H1 (cell line): ENCODE measurements around the gene MCM6. TPM values are rescaled to one million over a fixed set of nuclear protein-coding genes. Genes with fewer than 3 reads are reported as not detected.

Source experiments
- CTCF ChIA-PET: fragments of 300-600 bp; sonication (Branson Sonifier 250); formaldehyde crosslinking; loops from one replicate; lab custom pipeline; 2021; ENCODE audit not compliant: partially characterized antibody; lab: Charles Lee
- POLR2A ChIA-PET: fragments of 300-600 bp; sonication (Branson Sonifier 250); formaldehyde crosslinking; loops from one replicate; lab custom pipeline; 2021; ENCODE audit warnings: inconsistent platforms; ENCODE audit not compliant: partially characterized antibody; lab: Charles Lee
- DNase-seq, 2 experiments: peaks; one replicate each; pipeline versions ENCODE4 v3.0.0 to v3.0.0-alpha.2; 2010 to 2022; ENCODE audit warnings: low spot score in 2 of 2, low read depth in 1 of 2, mixed read lengths in 1 of 2
- FAIRE-seq: peaks from 2 replicates; lab custom pipeline; 2011; peaks lifted over from hg19 to GRCh38; lab: Jason Lieb, UNC
- H2AFZ ChIP-seq: 2 replicates; pipeline ENCODE4 v1.8.1; 2012; ENCODE audit warnings: low read length, inconsistent platforms
- H2AK5ac ChIP-seq: 2 replicates; pipeline ENCODE4 v1.6.1; 2013; ENCODE audit warnings: low read depth, low read length
- H2BK120ac ChIP-seq: replicated peaks from 2 replicates; pipeline ENCODE3; 2013; ENCODE audit warnings: low read depth, low read length, inconsistent platforms
- H2BK12ac ChIP-seq: 2 replicates; pipeline ENCODE4 v1.6.1; 2013; ENCODE audit warnings: low read depth, low read length
- H2BK15ac ChIP-seq: 2 replicates; pipeline ENCODE4 v1.6.1; 2013; ENCODE audit warnings: low read length
- H2BK20ac ChIP-seq: 2 replicates; pipeline ENCODE4 v1.6.1; 2013; ENCODE audit warnings: low read length
- H2BK5ac ChIP-seq: 2 replicates; pipeline ENCODE4 v1.6.1; 2013; ENCODE audit warnings: low read depth, low read length
- H3K14ac ChIP-seq: 2 replicates; pipeline ENCODE4 v1.6.1; 2013; ENCODE audit warnings: inconsistent platforms; ENCODE audit not compliant: insufficient read length
- H3K18ac ChIP-seq: 2 replicates; pipeline ENCODE4 v1.6.1; 2013; ENCODE audit warnings: low read length; ENCODE audit errors: extremely low read depth
- H3K23ac ChIP-seq: 2 replicates; pipeline ENCODE4 v1.6.1; 2013; ENCODE audit warnings: inconsistent platforms; ENCODE audit not compliant: insufficient read length
- H3K23me2 ChIP-seq: 2 replicates; pipeline ENCODE4 v1.6.1; 2013; ENCODE audit warnings: low read depth, low read length
- H3K27ac ChIP-seq: 2 replicates; pipeline ENCODE4 v1.6.1; 2011; ENCODE audit warnings: low read depth, low read length, inconsistent platforms
- H3K27me3 ChIP-seq, 4 experiments: replicated peaks in 1 of 4; 1 replicate in 1 of 4; 2 replicates in 3 of 4; pipeline versions ENCODE4 v1.6.1 to v1.8.1; 2011 to 2013; ENCODE audit warnings: low read length in 3 of 4, mild to moderate bottlenecking in 3 of 4, inconsistent platforms in 2 of 4, mixed read lengths in 2 of 4, moderate library complexity in 1 of 4; ENCODE audit not compliant: control insufficient read depth in 3 of 4, insufficient read depth in 3 of 4; ENCODE audit errors: extremely low read depth in 1 of 4
- H3K36me3 ChIP-seq, 4 experiments: 2 replicates each; pipeline versions ENCODE4 v1.6.1 to v1.8.1; 2011 to 2013; ENCODE audit warnings: mild to moderate bottlenecking in 4 of 4, low read length in 3 of 4, moderate library complexity in 2 of 4, control low read depth in 1 of 4, inconsistent platforms in 1 of 4; ENCODE audit not compliant: insufficient read depth in 4 of 4, control insufficient read depth in 2 of 4
- H3K4ac ChIP-seq: replicated peaks from 2 replicates; pipeline ENCODE3; 2013; ENCODE audit warnings: low read length, low read depth, mixed read lengths, inconsistent platforms; ENCODE audit not compliant: insufficient read length
- H3K4me1 ChIP-seq, 4 experiments: replicated peaks in 1 of 4; 1 replicate in 1 of 4; 2 replicates in 3 of 4; pipeline versions ENCODE4 v1.6.1 to v1.8.1; 2011 to 2013; ENCODE audit warnings: low read length in 3 of 4, inconsistent platforms in 2 of 4, mixed read lengths in 1 of 4; ENCODE audit not compliant: insufficient read depth in 4 of 4, control insufficient read depth in 3 of 4
- H3K4me2 ChIP-seq, 2 experiments: 2 replicates each; pipeline versions ENCODE4 v1.6.1 to v1.8.1; 2011 to 2013; ENCODE audit warnings: low read depth in 2 of 2, low read length in 2 of 2, control low read depth in 1 of 2, inconsistent platforms in 1 of 2, mild to moderate bottlenecking in 1 of 2; ENCODE audit not compliant: insufficient read depth in 1 of 2
- H3K4me3 ChIP-seq, 4 experiments: fragments of 200-600, 300-600 bp in 1 of 4; sonication (generic), shearing (Covaris generic), sonication (Bioruptor Twin) in 1 of 4; 2 replicates each; pipeline versions ENCODE4 v1.5.1 to v1.8.1; 2011 to 2016; ENCODE audit warnings: low read length in 4 of 4, low read depth in 3 of 4, control low read depth in 2 of 4, inconsistent platforms in 2 of 4, mild to moderate bottlenecking in 2 of 4, mixed read lengths in 1 of 4, moderate library complexity in 1 of 4; ENCODE audit not compliant: insufficient read depth in 2 of 4; ENCODE audit errors: extremely low read depth in 1 of 4
- H3K56ac ChIP-seq: replicated peaks from 2 replicates; pipeline ENCODE3; 2013; ENCODE audit warnings: low read depth, mild to moderate bottlenecking, mixed read lengths, low read length, inconsistent platforms; ENCODE audit not compliant: insufficient read length
- H3K79me1 ChIP-seq: 2 replicates; pipeline ENCODE4 v1.6.1; 2013; ENCODE audit warnings: low read depth, low read length, control low read depth
- H3K79me2 ChIP-seq, 2 experiments: 2 replicates each; pipeline versions ENCODE4 v1.6.1 to v1.8.1; 2012 to 2013; ENCODE audit warnings: low read length in 2 of 2, mild to moderate bottlenecking in 2 of 2, inconsistent platforms in 1 of 2; ENCODE audit not compliant: insufficient read depth in 2 of 2, control insufficient read depth in 1 of 2
- H3K9ac ChIP-seq, 4 experiments: replicated peaks in 1 of 4; 1 replicate in 1 of 4; 2 replicates in 3 of 4; pipeline versions ENCODE4 v1.6.1 to v1.8.1; 2011 to 2013; ENCODE audit warnings: low read depth in 3 of 4, low read length in 3 of 4, control low read depth in 2 of 4, mild to moderate bottlenecking in 2 of 4, moderate library complexity in 2 of 4, inconsistent platforms in 1 of 4; ENCODE audit errors: extremely low read depth in 1 of 4
- H3K9me3 ChIP-seq, 2 experiments: 2 replicates each; pipeline versions ENCODE4 v1.6.1 to v1.8.1; 2012 to 2013; ENCODE audit warnings: mild to moderate bottlenecking in 2 of 2, moderate library complexity in 2 of 2, control low read depth in 1 of 2, inconsistent platforms in 1 of 2, low read depth in 1 of 2, low read length in 1 of 2, mixed read lengths in 1 of 2; ENCODE audit not compliant: insufficient read depth in 2 of 2
- H4K20me1 ChIP-seq, 2 experiments: replicated peaks in 1 of 2; 2 replicates each; pipeline versions ENCODE3 to v1.8.1; 2011 to 2013; ENCODE audit warnings: inconsistent platforms in 2 of 2, low read length in 2 of 2, mild to moderate bottlenecking in 1 of 2; ENCODE audit not compliant: insufficient read depth in 2 of 2, control insufficient read depth in 1 of 2
- H4K5ac ChIP-seq: 2 replicates; pipeline ENCODE4 v1.6.1; 2013; ENCODE audit warnings: low read length, low read depth, mixed read lengths, inconsistent platforms; ENCODE audit not compliant: insufficient read length
- H4K8ac ChIP-seq: 2 replicates; pipeline ENCODE4 v1.8.0; 2013; ENCODE audit warnings: mild to moderate bottlenecking, moderate library complexity, low read length, inconsistent platforms; ENCODE audit not compliant: insufficient read depth; ENCODE audit errors: extremely low read depth
- H4K91ac ChIP-seq: replicated peaks from 2 replicates; pipeline ENCODE3; 2013; ENCODE audit warnings: low read length, mixed read lengths, inconsistent platforms; ENCODE audit not compliant: insufficient read length
- CBX5 ChIP-seq: fragments of 300-800, 300-1000 bp; sonication (generic); IDR thresholded peaks from 2 replicates; pipeline ENCODE4 v1.7.1; 2016; ENCODE audit warnings: antibody characterized with exemption, low read length, low read depth
- EZH2 ChIP-seq: fragments of 200-600 bp; sonication (generic); IDR thresholded peaks from 2 replicates; pipeline ENCODE4 v1.7.1; 2012; ENCODE audit warnings: low read depth, mild to moderate bottlenecking, moderate library complexity, low read length, inconsistent platforms; ENCODE audit not compliant: severe bottlenecking
- FOSL1 ChIP-seq: IDR thresholded peaks from 2 replicates; pipeline ENCODE4 v1.6.1; 2011; ENCODE audit warnings: mild to moderate bottlenecking, low read depth, low read length, moderate library complexity; ENCODE audit not compliant: insufficient read depth
- KDM4A ChIP-seq: IDR thresholded peaks from one replicate; pipeline ENCODE4 v1.7.1; 2012; ENCODE audit warnings: low read depth, mild to moderate bottlenecking, moderate library complexity, low read length, inconsistent platforms; ENCODE audit not compliant: severe bottlenecking
- MAFK ChIP-seq: IDR thresholded peaks from 2 replicates; pipeline ENCODE4 v1.6.1; 2012; ENCODE audit warnings: low read depth, mild to moderate bottlenecking, improper control_type of control experiment, low read length
- POU5F1 ChIP-seq: IDR thresholded peaks from 2 replicates; pipeline ENCODE4 v1.6.1; 2011; ENCODE audit warnings: low read depth, mild to moderate bottlenecking, low read length, moderate library complexity
- RAD21 ChIP-seq, 2 experiments: IDR thresholded peaks in 1 of 2; conservative IDR thresholded peaks in 1 of 2; 2 replicates each; pipeline ENCODE4 v1.6.1; 2011; ENCODE audit warnings: low read depth in 2 of 2, low read length in 2 of 2, improper control_type of control experiment in 1 of 2, inconsistent platforms in 1 of 2, mild to moderate bottlenecking in 1 of 2, moderate library complexity in 1 of 2
- SIRT6 ChIP-seq: IDR thresholded peaks from one replicate; pipeline ENCODE4 v1.7.1; 2012; ENCODE audit warnings: low read length, inconsistent platforms
- SP4 ChIP-seq: IDR thresholded peaks from 2 replicates; pipeline ENCODE4 v1.6.1; 2012; ENCODE audit warnings: low read length, inconsistent platforms
- SRF ChIP-seq: IDR thresholded peaks from 2 replicates; pipeline ENCODE4 v1.6.1; 2011; ENCODE audit warnings: mild to moderate bottlenecking, low read depth, low read length, moderate library complexity
- TEAD4 ChIP-seq: IDR thresholded peaks from 2 replicates; pipeline ENCODE4 v1.6.1; 2012; ENCODE audit warnings: low read depth, low read length, inconsistent platforms, mixed read lengths
- WGBS, 2 experiments: shearing (Covaris generic) in 1 of 2; methylation state at CpG; one replicate each; pipeline versions ENCODE4 v1.1.6 to v1.1.7; 2013 to 2015; ENCODE audit warnings: low lambda C conversion rate in 2 of 2, mixed read lengths in 2 of 2, inconsistent platforms in 1 of 2, low coverage in 1 of 2, missing lambda C conversion rate in 1 of 2; ENCODE audit not compliant: insufficient replicate concordance in 2 of 2, insufficient coverage in 1 of 2, insufficient read length in 1 of 2; ENCODE audit errors: extremely low coverage in 1 of 2, missing lambda C conversion rate in 1 of 2; 5-methylcytosine and 5-hydroxymethylcytosine counted together
- polyA plus RNA-seq, 7 experiments: library from polyadenylated mRNA; depleted of rRNA in 3 of 7; stranded (reverse) in 5 of 7; unstranded in 2 of 7; fragments of >200 nt in 5 of 7; fragments of 200-250 nt in 2 of 7; gene quantifications; 1 replicate in 5 of 7; 2 replicates in 1 of 7; 4 replicates in 1 of 7; pipeline versions ENCODE4 v1.2.1 to v1.2.3, GENCODE V29; 2011 to 2013; ENCODE audit warnings: missing spikeins in 2 of 7, mixed read lengths in 2 of 7
- total RNA-seq: library from RNA; stranded (reverse); fragmentation: NEBNext Ultra II Directional; extraction: Animal tissue kit (Norgen Biotek cat#: 25700); gene quantifications from 2 replicates; pipeline ENCODE4 v1.2.1, GENCODE V29; 2021
- TF ChIP-seq, protein P1 (sequence below): IDR thresholded peaks from 2 replicates; pipeline ENCODE4 v1.6.1; 2011; ENCODE audit warnings: low read depth, mild to moderate bottlenecking, low read length; ENCODE audit not compliant: insufficient read depth

Gene MCM6
- total and polyA plus RNA-seq, 2 of the 8 experiments (the other 6 are each of a cell fraction or from before 2014, with no cell fraction given) = 60.2 to 134 TPM

GRCh38 chr2:135904341-135904989 lies 28.2 kb upstream of the MCM6 start:
- H3K56ac ChIP-seq = no peak overlapping the region
- no peak overlapping the region for H3K23ac ChIP-seq
- H3K9ac ChIP-seq = no peak overlapping the region
- no peaks in the 10 kb centered on the region for H3K9me3 ChIP-seq
- H3K4me3 ChIP-seq = no peak overlapping the region
- DNase-seq (no peak), FAIRE-seq (no peak)
- H2BK12ac ChIP-seq = no peak overlapping the region
- no peak overlapping the region for H2BK120ac ChIP-seq
- no peak overlapping the region for H3K4ac ChIP-seq
- H3K4me2 ChIP-seq = no peak overlapping the region
- no peak overlapping the region for H2BK15ac ChIP-seq
- H2AFZ ChIP-seq = no peak overlapping the region
- H3K27me3 ChIP-seq = no peaks in the 10 kb centered on the region
- H3K79me1 ChIP-seq = no peaks in the 10 kb centered on the region
- no peak overlapping the region for H2BK20ac ChIP-seq
- no peak overlapping the region for H4K5ac ChIP-seq
- no peak overlapping the region for H3K14ac ChIP-seq
- ChIA-PET CTCF (interaction anchor here (0.7 to 2.0 kb wide), 7 partner anchors 10 to 483 kb away, joined by 3 to 12 read pairs (median 3); no protein-coding TSS in a partner anchor), POLR2A (interaction anchor here (0.8 to 2.5 kb wide), 2 partner anchors 29 to 56 kb away, joined by 3 to 9 read pairs; partner anchors contain the start of gene MCM6)
- H4K20me1 ChIP-seq = no peaks in the 10 kb centered on the region
- H3K79me2 ChIP-seq = no peaks in the 10 kb centered on the region
- no peak overlapping the region for H3K18ac ChIP-seq
- no peak overlapping the region for H2BK5ac ChIP-seq
- H3K27ac ChIP-seq = no peak overlapping the region
- H3K36me3 ChIP-seq = peaks cover 0 to 28% (median 6%) of the 10 kb centered on the region in 4 experiments; a peak in 4 of 8 replicates
- H4K91ac ChIP-seq = no peak overlapping the region
- H3K4me1 ChIP-seq = no peaks in the 10 kb centered on the region; a peak in 1 of 7 replicates
- no peak overlapping the region for H2AK5ac ChIP-seq
- 93% methylated on average over 4 of the region's 4 CpGs; no CpG with 5 or more reads in 1 of the 2 experiments for WGBS, 2 experiments
- H3K23me2 ChIP-seq = no peaks in the 10 kb centered on the region
- no peak overlapping the region for H4K8ac ChIP-seq
- TF ChIP-seq MAFK = no peak
- no peak for TF ChIP-seq TEAD4
- no peak for TF ChIP-seq POU5F1
- TF ChIP-seq CBX5 = no peak
- TF ChIP-seq SIRT6 = no peak
- no peak for TF ChIP-seq FOSL1
- no peak for TF ChIP-seq SRF
- TF ChIP-seq, protein P1, sequence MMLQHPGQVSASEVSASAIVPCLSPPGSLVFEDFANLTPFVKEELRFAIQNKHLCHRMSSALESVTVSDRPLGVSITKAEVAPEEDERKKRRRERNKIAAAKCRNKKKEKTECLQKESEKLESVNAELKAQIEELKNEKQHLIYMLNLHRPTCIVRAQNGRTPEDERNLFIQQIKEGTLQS = no peak
- no peak for TF ChIP-seq EZH2
- TF ChIP-seq KDM4A = no peak
- no peak for TF ChIP-seq SP4
- no peak for TF ChIP-seq RAD21 (IDR thresholded peaks at IDR 0.05 in 1 of 2, conservative IDR thresholded peaks at IDR 0.05 in 1 of 2; ENCODE audit: low read depth in 2 of 2, low read length in 2 of 2)
